ENCODE measurements around the gene TAS2R14. TPM values are rescaled to one million over a fixed set of nuclear protein-coding genes. Genes with fewer than 3 reads are reported as not detected.

TAS2R14 gene
- total and polyA plus RNA-seq, 2 of the 8 experiments (the other 6 are each of a cell fraction or from before 2014, with no cell fraction given) = 0.80 to 1.1 TPM

DNA sequence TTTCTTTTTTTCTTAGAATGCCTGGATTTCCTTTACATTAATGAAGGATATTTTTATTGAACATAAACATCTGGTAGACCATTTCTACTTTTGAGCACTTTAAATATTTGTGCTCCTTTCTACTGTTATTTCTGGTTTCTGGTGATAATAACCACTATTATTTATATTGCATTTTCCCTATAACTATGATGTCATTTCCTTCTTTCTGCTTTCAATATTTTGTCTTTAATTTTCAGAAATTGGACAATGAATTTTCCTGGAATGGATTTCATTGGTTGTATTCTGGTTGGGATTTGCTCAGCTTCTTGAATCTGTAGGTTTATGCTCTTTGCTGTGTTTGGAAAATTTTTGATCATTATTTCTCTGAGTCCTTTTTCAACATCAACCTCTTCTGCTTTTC, 49.8 kb downstream of the TAS2R14 start:
- no peaks in the 10 kb centered on the region for H4K20me1 ChIP-seq (replicated peaks in 1 of 2; ENCODE audit: control insufficient read depth in 1 of 2, insufficient read depth in 2 of 2, low read length in 2 of 2)
- H2BK120ac ChIP-seq (replicated peaks; ENCODE audit: low read depth, low read length) = no peak overlapping the region
- no peak overlapping the region for H3K4me2 ChIP-seq (ENCODE audit: insufficient read depth in 1 of 2, low read depth in 2 of 2, low read length in 2 of 2)
- no peak overlapping the region for H3K4ac ChIP-seq (replicated peaks; ENCODE audit: insufficient read length, low read depth, low read length)
- no peak overlapping the region for H3K9ac ChIP-seq (replicated peaks in 1 of 4; ENCODE audit: extremely low read depth in 1 of 4, low read depth in 3 of 4, low read length in 3 of 4)
- DNase-seq (ENCODE audit: low read depth in 1 of 2, low spot score in 2 of 2) (no peak), FAIRE-seq (no peak)
- H3K18ac ChIP-seq (ENCODE audit: extremely low read depth, low read length) = no peak overlapping the region
- no peak overlapping the region for H4K91ac ChIP-seq (replicated peaks; ENCODE audit: insufficient read length, low read length)
- no peak overlapping the region for H2BK5ac ChIP-seq (ENCODE audit: low read depth, low read length)
- H2AFZ ChIP-seq (ENCODE audit: low read length) = no peak overlapping the region
- no peak overlapping the region for H2AK5ac ChIP-seq (ENCODE audit: low read depth, low read length)
- CTCF ChIA-PET (ENCODE audit: partially characterized antibody) = interaction anchor here (0.6 to 1.3 kb wide), 2 partner anchors 287 to 1063 kb away, joined by 3 to 4 read pairs; no protein-coding TSS in a partner anchor
- H3K36me3 ChIP-seq (ENCODE audit: control insufficient read depth in 2 of 4, insufficient read depth in 4 of 4, low read length in 3 of 4) = no peaks in the 10 kb centered on the region
- no peaks in the 10 kb centered on the region; the same call in none of the 2 replicates for H3K23me2 ChIP-seq (ENCODE audit: low read depth, low read length)
- POLR2A ChIA-PET (ENCODE audit: partially characterized antibody) = no interaction called here
- no peak overlapping the region for H3K14ac ChIP-seq (ENCODE audit: insufficient read length)
- no peak overlapping the region for H3K23ac ChIP-seq (ENCODE audit: insufficient read length)
- TF ChIP-seq, protein P1, sequence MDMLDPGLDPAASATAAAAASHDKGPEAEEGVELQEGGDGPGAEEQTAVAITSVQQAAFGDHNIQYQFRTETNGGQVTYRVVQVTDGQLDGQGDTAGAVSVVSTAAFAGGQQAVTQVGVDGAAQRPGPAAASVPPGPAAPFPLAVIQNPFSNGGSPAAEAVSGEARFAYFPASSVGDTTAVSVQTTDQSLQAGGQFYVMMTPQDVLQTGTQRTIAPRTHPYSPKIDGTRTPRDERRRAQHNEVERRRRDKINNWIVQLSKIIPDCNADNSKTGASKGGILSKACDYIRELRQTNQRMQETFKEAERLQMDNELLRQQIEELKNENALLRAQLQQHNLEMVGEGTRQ (IDR thresholded peaks at IDR 0.05; ENCODE audit: low read length) = no peak
- no peak for TF ChIP-seq HDAC2 (IDR thresholded peaks at IDR 0.05; ENCODE audit: borderline replicate concordance in 1 of 2, low read depth in 2 of 2, low read length in 2 of 2)
- no peak for TF ChIP-seq TAF1 (IDR thresholded peaks at IDR 0.05; ENCODE audit: low read depth, low read length)
- no peak for TF ChIP-seq CREB1 (IDR thresholded peaks at IDR 0.05)
- TF ChIP-seq MAFK (IDR thresholded peaks at IDR 0.05; ENCODE audit: low read depth, low read length) = no peak
- no peaks in the 10 kb centered on the region for H3K9me3 ChIP-seq (ENCODE audit: insufficient read depth in 2 of 2, low read depth in 1 of 2, low read length in 1 of 2)
- peaks cover 0 to 1% (median 0%) of the 10 kb centered on the region in 4 experiments; a peak in 1 of 7 replicates for H3K27me3 ChIP-seq (replicated peaks in 1 of 4; ENCODE audit: control insufficient read depth in 3 of 4, extremely low read depth in 1 of 4, insufficient read depth in 3 of 4, low read length in 3 of 4)
- no peak overlapping the region for H3K56ac ChIP-seq (replicated peaks; ENCODE audit: insufficient read length, low read depth, low read length)
- H4K8ac ChIP-seq (ENCODE audit: extremely low read depth, insufficient read depth, low read length) = no peak overlapping the region
- H2BK15ac ChIP-seq (ENCODE audit: low read length) = no peak overlapping the region
- no peaks in the 10 kb centered on the region for H3K79me2 ChIP-seq (ENCODE audit: control insufficient read depth in 1 of 2, insufficient read depth in 2 of 2, low read length in 2 of 2)
- H4K5ac ChIP-seq (ENCODE audit: insufficient read length, low read depth, low read length) = no peak overlapping the region
- H3K27ac ChIP-seq (ENCODE audit: low read depth, low read length) = no peak overlapping the region
- H3K4me3 ChIP-seq (ENCODE audit: extremely low read depth in 1 of 4, insufficient read depth in 2 of 4, low read depth in 3 of 4, low read length in 4 of 4) = no peak overlapping the region
- peaks cover 0 to 5% (median 0%) of the 10 kb centered on the region in 4 experiments; a peak in 1 of 7 replicates for H3K4me1 ChIP-seq (replicated peaks in 1 of 4; ENCODE audit: control insufficient read depth in 3 of 4, insufficient read depth in 4 of 4, low read length in 3 of 4)
- no peaks in the 10 kb centered on the region for H3K79me1 ChIP-seq (ENCODE audit: low read depth, low read length)
- no peak overlapping the region for H2BK12ac ChIP-seq (ENCODE audit: low read depth, low read length)
- H2BK20ac ChIP-seq (ENCODE audit: low read length) = no peak overlapping the region

All from H1 (cell line).